SH-SY5Y (cell line): Measurements from ENCODE around the gene PTPRT.

ENCODE experiments used
- GATA2 ChIP-seq: IDR thresholded peaks from 2 replicates; pipeline ENCODE4 v1.6.1; 2011; ENCODE audit warnings: mild to moderate bottlenecking, low read depth, low read length
- GATA3 ChIP-seq: IDR thresholded peaks from 2 replicates; pipeline ENCODE4 v1.6.1; 2011; ENCODE audit warnings: low read depth, mild to moderate bottlenecking, low read length, moderate library complexity

DNA sequence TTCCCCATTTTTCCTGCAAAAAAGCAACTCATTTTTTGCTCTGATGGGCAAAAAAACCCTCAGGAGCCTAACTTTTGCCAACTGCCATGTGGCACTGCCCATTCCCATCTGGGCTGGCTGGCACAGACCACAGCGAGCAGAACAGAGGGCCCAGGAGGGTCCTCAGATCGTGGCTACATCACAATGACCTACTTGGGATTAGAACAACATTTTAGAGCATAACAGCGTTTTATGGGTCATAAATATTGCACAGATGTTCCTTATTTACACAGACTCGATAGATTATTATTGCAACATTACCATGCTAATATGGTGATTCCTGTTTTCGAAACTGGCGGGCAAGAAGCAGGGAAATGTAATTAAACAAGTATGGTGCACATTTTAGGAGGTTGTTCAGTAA, 28.0 kb downstream of the PTPRT start:
- TF ChIP-seq GATA2 (no peak), GATA3 (no peak)
